ENCODE data around the gene SEMA6D. TPM values are rescaled to one million over a fixed set of nuclear protein-coding genes. Genes with fewer than 3 reads are reported as not detected.
"Not testable (repeated sequence)": the region's sequence is repeated elsewhere in the genome, so short reads cannot be mapped to it uniquely, and the experiment has no call there.

Gene SEMA6D
- total RNA-seq, 1 experiment from 2014 or later = 0.14 TPM

GRCh38 chr15:47736143-47736786, 19.0 kb downstream of the SEMA6D start:
- DNase-seq (ENCODE audit: low read depth) = no peak
- in situ Hi-C loops (cut with HindIII; ENCODE audit: low pct_unique_long_range_greater_than_20kb, low sequenced_read_pairs) = no loop called here

- in situ Hi-C loops (cut with HindIII; ENCODE audit: low pct_unique_long_range_greater_than_20kb, low sequenced_read_pairs) = no loop called here
- no peak for DNase-seq (ENCODE audit: low read depth)
Measured at GRCh38 chr15:47737477-47737876, 20.2 kb downstream of the SEMA6D start.

GRCh38 chr15:47738144-47738825, 21.0 kb downstream of the SEMA6D start:
- in situ Hi-C loops (cut with HindIII; ENCODE audit: low pct_unique_long_range_greater_than_20kb, low sequenced_read_pairs); DNase-seq (ENCODE audit: low read depth): not testable (repeated sequence)

DNA sequence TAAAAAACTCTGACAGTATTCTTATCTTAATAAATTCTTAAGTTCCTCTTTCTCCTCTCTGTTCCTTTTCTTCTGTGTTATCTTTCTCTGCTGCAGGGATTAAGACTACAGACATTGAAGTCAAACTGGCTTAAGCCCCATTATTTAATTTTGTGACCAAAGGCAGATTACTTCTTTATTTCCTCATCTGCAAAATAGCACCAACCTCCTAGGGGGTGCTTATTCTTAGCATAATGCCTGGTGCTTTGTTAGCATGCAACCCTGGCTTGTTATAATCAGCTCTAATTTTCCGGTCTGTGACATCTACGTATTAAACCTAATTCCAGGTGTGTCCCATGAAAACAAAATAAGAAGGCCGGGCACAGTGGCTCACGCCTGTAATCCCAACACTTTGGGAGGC, 23.8 kb downstream of the SEMA6D start:
- DNase-seq (ENCODE audit: low read depth) = no peak
- in situ Hi-C loops (cut with HindIII; ENCODE audit: low pct_unique_long_range_greater_than_20kb, low sequenced_read_pairs) = no loop called here

DNA sequence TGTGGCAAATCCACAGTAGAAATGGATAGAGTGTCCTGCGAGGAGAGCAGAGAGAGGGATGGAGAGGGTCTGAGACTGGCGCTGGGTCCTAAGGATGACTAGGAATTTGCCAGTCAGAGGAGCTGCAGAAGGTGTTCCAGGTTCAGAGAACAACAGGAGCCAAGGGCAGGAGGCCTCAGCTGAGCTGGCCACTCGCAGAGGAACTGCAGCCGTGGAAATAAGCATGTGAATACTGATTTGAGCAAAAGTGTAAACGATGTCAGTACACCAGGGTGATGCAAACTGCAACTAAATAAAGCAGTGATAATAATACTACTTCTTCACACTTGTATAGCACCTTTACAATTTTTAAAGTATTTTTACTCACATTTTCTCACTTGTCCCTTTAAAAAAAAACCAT, 24.6 kb downstream of the SEMA6D start:
- in situ Hi-C loops (cut with HindIII; ENCODE audit: low pct_unique_long_range_greater_than_20kb, low sequenced_read_pairs) = no loop called here
- no peak for DNase-seq (ENCODE audit: low read depth)

DNA sequence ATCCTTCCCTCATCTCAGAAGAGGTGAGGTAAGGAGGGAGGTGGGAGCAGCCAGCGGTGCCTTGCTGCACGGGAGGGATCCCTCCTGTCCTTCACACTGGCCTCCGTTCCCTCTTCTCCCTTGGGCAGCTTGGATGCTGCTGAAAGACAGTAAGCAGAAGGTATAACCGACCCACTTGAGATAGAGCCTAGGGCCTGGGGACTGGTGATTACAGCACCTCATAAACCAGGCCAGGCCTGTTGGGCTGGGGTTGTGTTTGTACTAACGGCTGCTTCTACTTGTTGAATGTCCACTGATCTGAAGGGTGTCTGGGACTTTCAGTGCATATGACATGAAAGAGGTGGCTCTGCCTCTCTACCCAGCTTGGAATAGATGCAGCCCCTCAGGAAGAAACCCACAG, 25.0 kb downstream of the SEMA6D start:
- in situ Hi-C loops (cut with HindIII; ENCODE audit: low pct_unique_long_range_greater_than_20kb, low sequenced_read_pairs) = no loop called here
- DNase-seq (ENCODE audit: low read depth) = no peak

- DNase-seq (ENCODE audit: low read depth) = no peak
- in situ Hi-C loops (cut with HindIII; ENCODE audit: low pct_unique_long_range_greater_than_20kb, low sequenced_read_pairs) = no loop called here
Measured at GRCh38 chr15:47742742-47743141, 25.4 kb downstream of the SEMA6D start.

- no peak for DNase-seq (ENCODE audit: low read depth)
- in situ Hi-C loops (cut with HindIII; ENCODE audit: low pct_unique_long_range_greater_than_20kb, low sequenced_read_pairs) = no loop called here
Measured at GRCh38 chr15:47743385-47743784, 26.1 kb downstream of the SEMA6D start.

DNA sequence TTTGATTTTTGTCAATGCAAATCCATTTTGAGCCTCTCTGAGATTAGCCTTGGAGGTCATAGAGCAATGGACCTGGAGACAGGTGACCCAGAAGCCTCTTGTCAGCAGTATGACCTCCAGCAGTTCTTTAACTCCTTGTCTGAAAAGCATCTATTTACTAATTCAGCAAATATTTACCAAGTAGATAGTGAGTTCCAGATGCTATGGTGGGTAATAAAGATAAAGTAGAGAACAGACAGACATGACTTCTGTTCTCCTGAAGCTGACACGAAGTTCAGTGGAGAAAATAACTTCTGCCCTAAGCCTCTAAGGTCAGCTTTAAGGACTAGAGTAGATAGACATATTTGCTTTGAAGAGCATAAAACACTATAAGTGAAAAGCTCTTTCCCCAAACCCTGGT, 26.6 kb downstream of the SEMA6D start:
- in situ Hi-C loops (cut with HindIII; ENCODE audit: low pct_unique_long_range_greater_than_20kb, low sequenced_read_pairs) = no loop called here
- no peak for DNase-seq (ENCODE audit: low read depth)

GRCh38 chr15:47744496-47744895, 27.2 kb downstream of the SEMA6D start:
- no peak for DNase-seq (ENCODE audit: low read depth)
- in situ Hi-C loops (cut with HindIII; ENCODE audit: low pct_unique_long_range_greater_than_20kb, low sequenced_read_pairs) = no loop called here

DNA sequence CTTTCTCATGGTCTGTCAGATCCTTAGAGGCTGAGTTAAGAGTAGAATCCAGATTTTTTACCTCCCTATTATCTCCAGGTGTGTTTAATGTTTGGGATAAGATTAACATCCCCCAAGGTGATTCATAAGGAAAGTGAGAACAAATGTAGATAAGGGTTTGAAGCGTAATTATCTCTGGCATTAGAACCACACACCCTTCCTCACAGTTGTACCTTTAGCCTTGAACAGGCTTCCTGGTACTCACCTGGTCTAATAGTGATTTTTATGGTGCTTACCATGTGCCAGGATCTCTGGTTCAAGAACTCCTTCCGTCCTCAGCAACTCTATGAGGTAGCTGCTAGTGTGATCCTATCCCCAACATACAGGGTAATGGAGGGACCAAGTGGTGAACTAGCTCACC, 27.7 kb downstream of the SEMA6D start:
- no peak for DNase-seq (ENCODE audit: low read depth)
- in situ Hi-C loops (cut with HindIII; ENCODE audit: low pct_unique_long_range_greater_than_20kb, low sequenced_read_pairs) = no loop called here

DNA sequence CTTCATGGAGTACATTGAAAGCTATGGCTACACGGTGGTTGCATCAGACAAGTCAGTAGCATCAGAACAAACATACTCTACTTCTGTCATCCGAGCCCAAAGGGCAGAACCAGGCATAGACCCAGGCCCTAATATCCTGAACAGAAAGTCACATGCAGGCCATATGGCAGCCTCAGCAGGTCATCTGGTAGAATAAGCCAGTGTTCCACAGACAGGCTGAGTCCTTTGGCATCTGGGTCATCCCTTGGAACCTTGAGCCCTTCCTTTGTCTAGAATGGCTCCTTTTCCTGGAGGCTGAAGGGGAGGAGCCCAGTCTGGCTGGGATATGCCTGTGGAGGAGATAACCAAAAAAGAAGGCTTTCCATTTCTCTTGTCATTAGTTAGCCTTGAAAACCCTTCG, 29.2 kb downstream of the SEMA6D start:
- in situ Hi-C loops (cut with HindIII; ENCODE audit: low pct_unique_long_range_greater_than_20kb, low sequenced_read_pairs) = no loop called here
- no peak for DNase-seq (ENCODE audit: low read depth)

GRCh38 chr15:47750030-47750739, 32.9 kb downstream of the SEMA6D start:
- in situ Hi-C loops (cut with HindIII; ENCODE audit: low pct_unique_long_range_greater_than_20kb, low sequenced_read_pairs) = no loop called here
- peak; percentile 39 for DNase-seq (ENCODE audit: low read depth)

- in situ Hi-C loops (cut with HindIII; ENCODE audit: low pct_unique_long_range_greater_than_20kb, low sequenced_read_pairs) = no loop called here
Measured at GRCh38 chr15:47750740-47751262, 33.5 kb downstream of the SEMA6D start.

GRCh38 chr15:47753591-47753990, 36.3 kb downstream of the SEMA6D start:
- no peak for DNase-seq (ENCODE audit: low read depth)
- in situ Hi-C loops (cut with HindIII; ENCODE audit: low pct_unique_long_range_greater_than_20kb, low sequenced_read_pairs) = no loop called here

More at GRCh38 chr15:47750740-47751262, 33.5 kb downstream of the SEMA6D start:
- no peak for DNase-seq (ENCODE audit: low read depth)

- in situ Hi-C loops (cut with HindIII; ENCODE audit: low pct_unique_long_range_greater_than_20kb, low sequenced_read_pairs) = no loop called here
- DNase-seq (ENCODE audit: low read depth) = no peak
Measured at GRCh38 chr15:47754312-47754711, 37.0 kb downstream of the SEMA6D start.

DNA sequence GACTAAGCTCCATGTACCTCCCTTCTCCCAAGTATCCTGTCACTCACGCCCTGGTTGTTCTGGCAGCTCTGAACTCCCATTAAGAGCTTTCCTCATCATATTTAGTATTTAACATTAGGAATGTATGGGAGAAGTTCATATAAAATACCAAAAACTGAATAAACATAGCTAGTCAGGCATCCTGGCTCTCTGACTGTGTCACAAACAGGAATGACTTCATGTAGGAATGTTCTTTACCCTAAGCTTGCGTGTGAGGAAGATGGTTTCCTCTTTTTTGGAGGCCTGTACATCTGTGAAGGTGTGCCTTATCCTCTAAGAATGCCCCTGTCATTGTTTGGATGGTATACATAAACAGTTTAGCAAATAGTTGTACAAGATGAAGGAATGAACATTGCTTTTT, 38.6 kb downstream of the SEMA6D start:
- in situ Hi-C loops (cut with HindIII; ENCODE audit: low pct_unique_long_range_greater_than_20kb, low sequenced_read_pairs) = no loop called here
- no peak for DNase-seq (ENCODE audit: low read depth)

DNA sequence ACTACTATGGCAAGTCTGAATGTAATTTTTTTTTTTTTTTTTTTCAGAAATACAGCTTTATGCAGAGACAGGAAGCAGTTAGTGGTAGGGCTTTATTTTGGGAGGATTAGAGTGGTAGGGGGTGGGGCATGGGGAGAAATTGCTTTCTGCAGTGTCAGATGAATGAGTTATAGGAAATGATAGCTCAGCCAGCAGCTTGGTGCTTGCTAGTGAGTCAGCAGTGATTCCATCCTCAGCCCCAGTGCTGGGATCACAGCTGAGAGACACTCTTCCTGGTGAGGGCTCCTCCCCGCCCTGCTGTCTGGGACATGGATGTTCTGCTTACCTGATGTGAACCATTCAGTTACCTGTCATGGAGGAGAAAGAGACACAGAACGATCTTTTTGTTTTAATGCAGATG, 39.6 kb downstream of the SEMA6D start:
- in situ Hi-C loops (cut with HindIII; ENCODE audit: low pct_unique_long_range_greater_than_20kb, low sequenced_read_pairs) = no loop called here
- DNase-seq (ENCODE audit: low read depth) = peak; percentile 8

DNA sequence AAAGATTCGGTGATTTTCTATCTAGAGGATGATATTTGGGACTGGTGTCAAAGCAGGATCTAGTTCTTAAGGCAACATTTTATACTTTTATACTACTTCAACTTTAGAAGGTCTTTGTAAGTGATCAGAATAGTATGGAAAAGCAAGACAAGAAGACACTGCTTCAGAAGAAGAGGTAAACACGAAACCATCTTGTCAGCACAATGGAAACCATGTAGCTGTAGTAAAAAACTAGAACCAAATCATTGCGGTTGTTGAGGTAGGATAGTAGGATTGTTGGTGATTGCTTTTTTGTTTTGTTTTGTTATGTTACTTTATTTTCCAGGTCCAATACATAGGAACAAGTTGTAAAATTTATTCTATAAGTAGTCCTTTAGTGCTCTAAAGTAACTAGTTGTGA, 40.0 kb downstream of the SEMA6D start:
- DNase-seq (ENCODE audit: low read depth) = no peak
- in situ Hi-C loops (cut with HindIII; ENCODE audit: low pct_unique_long_range_greater_than_20kb, low sequenced_read_pairs) = no loop called here

All from Caki2 (cell line).